ENCODE results near the gene NPBWR2. TPM values are rescaled to one million over a fixed set of nuclear protein-coding genes. Genes with fewer than 3 reads are reported as not detected.

The NPBWR2 gene
- total and polyA plus RNA-seq, 2 donors (not counting 3 experiments of a cell fraction or from before 2014, with no cell fraction given) = not detected

DNA sequence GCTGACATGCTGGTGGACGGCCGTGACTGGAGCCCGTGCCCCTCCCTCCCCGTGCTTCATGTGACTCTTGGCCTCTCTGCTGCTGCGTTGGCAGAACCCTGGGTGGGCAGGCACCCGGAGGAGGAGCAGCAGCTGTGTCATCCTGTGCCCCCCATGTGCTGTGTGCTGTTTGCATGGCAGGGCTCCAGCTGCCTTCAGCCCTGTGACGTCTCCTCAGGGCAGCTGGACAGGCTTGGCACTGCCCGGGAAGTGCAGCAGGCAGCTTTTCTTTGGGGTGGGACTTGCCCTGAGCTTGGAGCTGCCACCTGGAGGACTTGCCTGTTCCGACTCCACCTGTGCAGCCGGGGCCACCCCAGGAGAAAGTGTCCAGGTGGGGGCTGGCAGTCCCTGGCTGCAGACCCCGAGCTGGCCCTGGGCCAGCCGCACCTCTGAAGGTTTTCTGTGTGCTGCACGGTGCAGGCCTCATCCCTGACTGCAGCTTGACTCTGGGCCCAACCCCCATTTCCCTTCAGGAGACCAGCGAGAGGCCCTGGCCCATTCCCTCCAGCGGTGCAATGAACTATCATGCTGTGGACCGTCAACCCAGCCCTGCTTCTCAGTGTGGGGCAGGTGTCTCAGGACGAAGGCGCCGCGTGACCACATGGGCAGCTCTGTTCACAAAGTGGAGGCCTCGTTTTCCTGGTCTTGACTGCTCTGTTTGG is 8.1 kb downstream of the NPBWR2 start:
- H3K4me1 ChIP-seq (ENCODE audit: control insufficient read depth, extremely low read depth, insufficient read depth, low read length) = no peaks in the 10 kb centered on the region
- TF ChIP-seq FOS (IDR thresholded peaks at IDR 0.05; ENCODE audit: borderline replicate concordance, insufficient read depth, low read length) (no peak), POLR2AphosphoS5 (IDR thresholded peaks at IDR 0.05; ENCODE audit: insufficient read depth, low read depth, low read length) (no peak), GATA2 (IDR thresholded peaks at IDR 0.05; ENCODE audit: insufficient read depth, insufficient read length, low read depth, low read length) (no peak), MYC (IDR thresholded peaks at IDR 0.05; ENCODE audit: low read depth, low read length) (no peak), JUN (IDR thresholded peaks at IDR 0.05; ENCODE audit: borderline replicate concordance, insufficient read depth, insufficient read length, low read depth) (no peak), POLR2A (IDR thresholded peaks at IDR 0.05; ENCODE audit: low read depth, low read length) (no peak), EZH2 (IDR thresholded peaks at IDR 0.05; ENCODE audit: borderline replicate concordance, low read depth, low read length, severe bottlenecking) (no peak)
- TF ChIP-seq, protein P1, sequence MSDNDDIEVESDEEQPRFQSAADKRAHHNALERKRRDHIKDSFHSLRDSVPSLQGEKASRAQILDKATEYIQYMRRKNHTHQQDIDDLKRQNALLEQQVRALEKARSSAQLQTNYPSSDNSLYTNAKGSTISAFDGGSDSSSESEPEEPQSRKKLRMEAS (IDR thresholded peaks at IDR 0.05; ENCODE audit: insufficient read depth, insufficient read length) = no peak
- TF ChIP-seq, protein P2, sequence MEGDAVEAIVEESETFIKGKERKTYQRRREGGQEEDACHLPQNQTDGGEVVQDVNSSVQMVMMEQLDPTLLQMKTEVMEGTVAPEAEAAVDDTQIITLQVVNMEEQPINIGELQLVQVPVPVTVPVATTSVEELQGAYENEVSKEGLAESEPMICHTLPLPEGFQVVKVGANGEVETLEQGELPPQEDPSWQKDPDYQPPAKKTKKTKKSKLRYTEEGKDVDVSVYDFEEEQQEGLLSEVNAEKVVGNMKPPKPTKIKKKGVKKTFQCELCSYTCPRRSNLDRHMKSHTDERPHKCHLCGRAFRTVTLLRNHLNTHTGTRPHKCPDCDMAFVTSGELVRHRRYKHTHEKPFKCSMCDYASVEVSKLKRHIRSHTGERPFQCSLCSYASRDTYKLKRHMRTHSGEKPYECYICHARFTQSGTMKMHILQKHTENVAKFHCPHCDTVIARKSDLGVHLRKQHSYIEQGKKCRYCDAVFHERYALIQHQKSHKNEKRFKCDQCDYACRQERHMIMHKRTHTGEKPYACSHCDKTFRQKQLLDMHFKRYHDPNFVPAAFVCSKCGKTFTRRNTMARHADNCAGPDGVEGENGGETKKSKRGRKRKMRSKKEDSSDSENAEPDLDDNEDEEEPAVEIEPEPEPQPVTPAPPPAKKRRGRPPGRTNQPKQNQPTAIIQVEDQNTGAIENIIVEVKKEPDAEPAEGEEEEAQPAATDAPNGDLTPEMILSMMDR (IDR thresholded peaks at IDR 0.05; ENCODE audit: extremely low read depth in 1 of 2, insufficient read depth in 1 of 2, low read depth in 1 of 2, low read length in 2 of 2) = no peak
- dilution Hi-C loops (cut with MboI; ENCODE audit: extremely low pct_ligation_motif_present, low sequenced_read_pairs) = no loop called here
- intact Hi-C loops (cut with micrococcal nuclease) = no loop called here
- H3K36me3 ChIP-seq (ENCODE audit: control insufficient read depth in 2 of 2, extremely low read depth in 1 of 2, insufficient read depth in 2 of 2, low read length in 2 of 2) = no peaks in the 10 kb centered on the region
- no peak overlapping the region for H3K4me3 ChIP-seq (replicated peaks in 1 of 3; ENCODE audit: insufficient read depth in 1 of 3, low read depth in 1 of 3, low read length in 3 of 3)
- H3K27me3 ChIP-seq (ENCODE audit: control insufficient read depth in 2 of 2, insufficient read depth in 2 of 2, low read length in 2 of 2) = peaks cover 19 to 22% of the 10 kb centered on the region in 2 experiments
- no peaks in the 10 kb centered on the region for H3K79me2 ChIP-seq (ENCODE audit: control insufficient read depth, insufficient read depth, low read length)
- no peak overlapping the region for H2AFZ ChIP-seq (ENCODE audit: low read depth, low read length)
- H3K9me3 ChIP-seq (replicated peaks; ENCODE audit: control insufficient read depth, insufficient read depth, low read length) = no peaks in the 10 kb centered on the region
- no peak overlapping the region for H3K9ac ChIP-seq (replicated peaks; ENCODE audit: extremely low read depth, insufficient read depth, low read length)
- BruUV-seq (replicated peaks) = no TSS peak
- no peak overlapping the region for H3K4me2 ChIP-seq (ENCODE audit: insufficient read depth, low read length)
- no peak overlapping the region for H3K27ac ChIP-seq (ENCODE audit: insufficient read depth, low read depth, low read length)
- POLR2A ChIA-PET = no interaction called here
- CTCF ChIA-PET = interaction anchor here (1.5 to 1.9 kb wide), 2 partner anchors 15 to 20 kb away, joined by 4 to 8 read pairs; partner anchors contain the start of gene LKAAEAR1
- no peak for FAIRE-seq
- H3K9me1 ChIP-seq (replicated peaks; ENCODE audit: control insufficient read depth, extremely low read depth, insufficient read depth, low read length) = no peaks in the 10 kb centered on the region
- H4K20me1 ChIP-seq (replicated peaks; ENCODE audit: control insufficient read depth, extremely low read depth, insufficient read depth, low read length) = no peaks in the 10 kb centered on the region
- no peak for DNase-seq (ENCODE audit: low read depth, low spot score)
